ENCODE measurements around the gene SPOPL.

GRCh38 chr2:138476186-138476585 lies 25.4 kb upstream of the SPOPL start:
- TF ChIP-seq TAF1 (IDR thresholded peaks at IDR 0.05; ENCODE audit: borderline replicate concordance, insufficient read depth, low read length): no peak
- TF ChIP-seq POLR2AphosphoS5 (IDR thresholded peaks at IDR 0.05; ENCODE audit: low read depth, low read length): no peak
- TF ChIP-seq REST (IDR thresholded peaks at IDR 0.05; ENCODE audit: insufficient read depth in 1 of 2, low read depth in 2 of 2, low read length in 2 of 2): no peak
